GM23338 (cell line): ENCODE data around the gene BTLA. TPM values are rescaled to one million over a fixed set of nuclear protein-coding genes. Genes with fewer than 3 reads are reported as not detected.

ENCODE experiments used
- ATAC-seq: fragments of 200-7000 bp; cut with Tn5 transposase; 3 replicates; pipeline ENCODE4 v1.9.1; 2020
- DNase-seq: peaks from one replicate; pipeline ENCODE4 v3.0.0-alpha.2; 2015; ENCODE audit warnings: low spot score
- H2AFZ ChIP-seq: fragments of 200-600 bp; sonication (generic); 2 replicates; pipeline ENCODE4 v1.8.0; 2016; ENCODE audit warnings: antibody characterized with exemption, mild to moderate bottlenecking, moderate library complexity
- H3F3A ChIP-seq: fragments of 200-600 bp; sonication (generic); replicated peaks from 2 replicates; pipeline ENCODE4 v1.8.0; 2017; ENCODE audit warnings: antibody characterized with exemption, mixed run types, low read depth
- H3K27ac ChIP-seq: fragments of 200-600 bp; sonication (generic); 2 replicates; pipeline ENCODE4 v1.6.1; 2016; ENCODE audit warnings: low read depth
- H3K27me3 ChIP-seq: fragments of 200-600 bp; sonication (generic); 2 replicates; pipeline ENCODE4 v1.8.0; 2016; ENCODE audit warnings: mild to moderate bottlenecking, mixed run types, moderate library complexity; ENCODE audit not compliant: insufficient read depth
- H3K36me3 ChIP-seq: fragments of 200-600 bp; sonication (generic); 2 replicates; pipeline ENCODE4 v1.8.0; 2016; ENCODE audit warnings: mild to moderate bottlenecking; ENCODE audit not compliant: insufficient read depth
- H3K4me1 ChIP-seq: fragments of 200-600 bp; sonication (generic); 2 replicates; pipeline ENCODE4 v1.8.0; 2016; ENCODE audit warnings: mild to moderate bottlenecking, moderate library complexity; ENCODE audit not compliant: insufficient read depth
- H3K4me2 ChIP-seq: fragments of 200-600 bp; sonication (generic); 2 replicates; pipeline ENCODE4 v1.7.1; 2017; ENCODE audit warnings: mixed run types
- H3K4me3 ChIP-seq: fragments of 200-600 bp; sonication (generic); 2 replicates; pipeline ENCODE4 v1.6.1; 2016; ENCODE audit warnings: mixed run types
- H3K79me2 ChIP-seq: fragments of 200-600 bp; sonication (generic); replicated peaks from 2 replicates; pipeline ENCODE4 v1.8.0; 2017; ENCODE audit warnings: mild to moderate bottlenecking; ENCODE audit not compliant: insufficient read depth
- H3K9me2 ChIP-seq: fragments of 200-600 bp; sonication (generic); 2 replicates; pipeline ENCODE4 v1.8.0; 2017; ENCODE audit not compliant: insufficient read depth
- H4K20me1 ChIP-seq: fragments of 200-600 bp; sonication (generic); replicated peaks from 2 replicates; pipeline ENCODE4 v1.8.0; 2017; ENCODE audit warnings: mild to moderate bottlenecking; ENCODE audit not compliant: insufficient read depth
- H3K27ac Mint-ChIP-seq: 2 replicates; pipeline ENCODE4 v1.8.0; 2020; ENCODE audit warnings: inconsistent platforms, mild to moderate bottlenecking, moderate library complexity, mixed read lengths
- H3K27me3 Mint-ChIP-seq: 3 replicates; pipeline ENCODE4 v1.8.0; 2022; ENCODE audit warnings: low read depth, mild to moderate bottlenecking, moderate library complexity, mixed read lengths, inconsistent platforms; ENCODE audit not compliant: insufficient read depth, poor library complexity
- H3K36me3 Mint-ChIP-seq: 3 replicates; pipeline ENCODE4 v1.8.0; 2021; ENCODE audit warnings: low read depth, mild to moderate bottlenecking, inconsistent platforms, moderate library complexity, mixed read lengths
- H3K4me1 Mint-ChIP-seq: 3 replicates; pipeline ENCODE4 v1.8.0; 2020; ENCODE audit warnings: mild to moderate bottlenecking, inconsistent platforms, mixed read lengths
- H3K4me3 Mint-ChIP-seq: 3 replicates; pipeline ENCODE4 v1.8.0; 2021; ENCODE audit warnings: moderate library complexity, mild to moderate bottlenecking, inconsistent platforms, mixed read lengths
- H3K9me3 Mint-ChIP-seq: 3 replicates; pipeline ENCODE4 v1.8.0; 2020; ENCODE audit warnings: moderate library complexity, mild to moderate bottlenecking, inconsistent platforms, mixed read lengths
- CREB1 ChIP-seq: fragments of 250-450 bp; sonication (Bioruptor Pico); IDR thresholded peaks from 2 replicates; pipeline ENCODE4 v1.5.0; 2020; ENCODE audit warnings: low read depth, mild to moderate bottlenecking, moderate library complexity
- CTCF ChIP-seq, 2 experiments: fragments of 200-600 bp in 1 of 2; sonication (generic) in 1 of 2; conservative IDR thresholded peaks; 2 replicates each; pipeline versions ENCODE4 v1.5.1 to v1.6.1; 2016 to 2017; ENCODE audit warnings: antibody characterized with exemption in 2 of 2, low read depth in 2 of 2, mild to moderate bottlenecking in 2 of 2, moderate library complexity in 1 of 2
- ETS1 ChIP-seq: IDR thresholded peaks from 2 replicates; pipeline ENCODE4 v1.6.1; 2016; ENCODE audit warnings: antibody characterized with exemption
- EZH2 ChIP-seq: fragments of 200-600 bp; sonication (generic); IDR thresholded peaks from one replicate; pipeline ENCODE4 v1.8.0; 2017; ENCODE audit warnings: antibody characterized with exemption, mild to moderate bottlenecking, low read depth; ENCODE audit not compliant: unreplicated experiment
- EZH2phosphoT487 ChIP-seq: fragments of 200-600 bp; sonication (generic); IDR thresholded peaks from one replicate; pipeline ENCODE4 v1.8.1; 2018; ENCODE audit warnings: antibody characterized with exemption; ENCODE audit not compliant: unreplicated experiment
- JUNB ChIP-seq: IDR thresholded peaks from one replicate; pipeline ENCODE4 v1.6.1; 2016; ENCODE audit warnings: antibody characterized with exemption; ENCODE audit not compliant: unreplicated experiment
- NANOG ChIP-seq: IDR thresholded peaks from 2 replicates; pipeline ENCODE4 v1.6.1; 2016; ENCODE audit warnings: antibody characterized with exemption, borderline replicate concordance
- POLR2AphosphoS5 ChIP-seq: IDR thresholded peaks from 2 replicates; pipeline ENCODE4 v1.6.1; 2016; ENCODE audit warnings: antibody characterized with exemption, low read depth
- REST ChIP-seq: IDR thresholded peaks from one replicate; pipeline ENCODE4 v1.6.1; 2018; ENCODE audit warnings: antibody characterized with exemption; ENCODE audit not compliant: unreplicated experiment
- STAT1 ChIP-seq: IDR thresholded peaks from one replicate; pipeline ENCODE4 v1.6.1; 2016; ENCODE audit warnings: antibody characterized with exemption; ENCODE audit not compliant: unreplicated experiment
- ZNF114 ChIP-seq: fragments of 250-450 bp; sonication (Bioruptor Pico); IDR thresholded peaks from 2 replicates; pipeline ENCODE4 v1.5.0; 2020; ENCODE audit warnings: mild to moderate bottlenecking, moderate library complexity
- ZNF331 ChIP-seq: fragments of 250-450 bp; sonication (Bioruptor Pico); IDR thresholded peaks from 2 replicates; pipeline ENCODE4 v1.5.0; 2020; ENCODE audit warnings: low read depth, mild to moderate bottlenecking, moderate library complexity
- ZNF462 ChIP-seq: fragments of 250-450 bp; sonication (Bioruptor Pico); IDR thresholded peaks from 2 replicates; pipeline ENCODE4 v1.5.0; 2020; ENCODE audit warnings: mild to moderate bottlenecking, moderate library complexity
- polyA plus RNA-seq: library from polyadenylated mRNA; unstranded; fragments of >200 nt; fragmentation: Nextera tagmentation; extraction: Ambion mirVana; gene quantifications from 2 replicates; pipeline ENCODE4 v1.2.1, GENCODE V29; 2016
- total RNA-seq: library from RNA; depleted of rRNA; stranded (reverse); fragments of >200 nt; shearing (Covaris generic); gene quantifications from 2 replicates; pipeline ENCODE4 v1.2.3, GENCODE V29; 2014

The BTLA gene
- total and polyA plus RNA-seq, 2 experiments from 2014 or later = 0.44 TPM; not detected in 1

GRCh38 chr3:112505907-112506306 is 6.6 kb upstream of the BTLA start:
- Mint-ChIP-seq H3K27me3 (no peaks in the 10 kb centered on the region), H3K27ac (no peak overlapping the region), H3K4me3 (no peak overlapping the region), H3K4me1 (no peaks in the 10 kb centered on the region; the same call in 2 of the 3 replicates), H3K36me3 (peaks cover 18% of the 10 kb centered on the region; the same call in 1 of the 3 replicates), H3K9me3 (peaks cover 30% of the 10 kb centered on the region; the same call in 2 of the 3 replicates)
- Histone ChIP-seq H3K4me3 (no peak overlapping the region), H3K9me2 (no peaks in the 10 kb centered on the region), H4K20me1 (no peaks in the 10 kb centered on the region), H3K4me2 (no peak overlapping the region), H3K36me3 (0 out of 2 replicates have a peak, but pooled peaks cover 6% of the 10 kb centered on the region), H2AFZ (no peak overlapping the region), H3K27ac (no peak overlapping the region), H3F3A (no peaks in the 10 kb centered on the region), H3K79me2 (no peaks in the 10 kb centered on the region), H3K4me1 (no peaks in the 10 kb centered on the region), H3K27me3 (no peaks in the 10 kb centered on the region)
- ATAC-seq (no peak), DNase-seq (no peak)
- no peak for TF ChIP-seq CTCF (conservative IDR thresholded peaks at IDR 0.05; ENCODE audit: low read depth in 2 of 2)
- TF ChIP-seq ZNF462 (CRISPR knock-in tag) = no peak
- no peak for TF ChIP-seq REST
- no peak for TF ChIP-seq EZH2
- no peak for TF ChIP-seq CREB1
- no peak for TF ChIP-seq JUNB
- no peak for TF ChIP-seq ZNF114 (CRISPR knock-in tag)
- TF ChIP-seq STAT1 = no peak
- TF ChIP-seq ZNF331 (CRISPR knock-in tag) = no peak
- no peak for TF ChIP-seq POLR2AphosphoS5
- no peak for TF ChIP-seq NANOG
- no peak for TF ChIP-seq EZH2phosphoT487
- no peak for TF ChIP-seq ETS1
